GM11168 (cell line): Measurements from ENCODE around the gene PM20D1.

Experiments used
- in situ Hi-C: fragments of 300-500 bp; cut with MboI; formaldehyde crosslinking; loops from one replicate; pipeline ENCODE4 v1.12.0; 2022; ENCODE audit warnings: low sequenced_read_pairs; ENCODE audit not compliant: unreplicated experiment

Gene PM20D1

DNA sequence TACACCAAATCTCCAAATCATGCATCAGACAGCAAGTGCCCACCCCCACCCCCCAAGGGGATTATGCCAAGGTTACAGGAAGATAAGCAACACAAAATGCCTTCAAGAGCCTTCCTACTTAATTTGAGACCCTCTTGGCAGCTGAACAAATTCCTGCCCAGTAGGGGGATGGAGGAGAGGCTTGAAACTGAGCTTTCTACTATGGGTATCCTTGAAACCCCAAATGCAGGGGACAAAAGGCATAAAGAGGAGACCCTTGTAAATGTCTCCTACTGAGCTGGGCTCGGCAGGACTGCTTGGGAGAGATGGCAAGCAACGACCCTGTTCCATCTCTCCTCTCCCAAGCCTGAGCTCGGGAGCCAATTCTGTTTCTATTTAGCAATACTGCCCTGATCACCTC lies 40.5 kb downstream of the PM20D1 start:
- in situ Hi-C loops = no loop called here

- in situ Hi-C loops = no loop called here
Measured at GRCh38 chr1:205805082-205805711, 44.7 kb downstream of the PM20D1 start.

DNA sequence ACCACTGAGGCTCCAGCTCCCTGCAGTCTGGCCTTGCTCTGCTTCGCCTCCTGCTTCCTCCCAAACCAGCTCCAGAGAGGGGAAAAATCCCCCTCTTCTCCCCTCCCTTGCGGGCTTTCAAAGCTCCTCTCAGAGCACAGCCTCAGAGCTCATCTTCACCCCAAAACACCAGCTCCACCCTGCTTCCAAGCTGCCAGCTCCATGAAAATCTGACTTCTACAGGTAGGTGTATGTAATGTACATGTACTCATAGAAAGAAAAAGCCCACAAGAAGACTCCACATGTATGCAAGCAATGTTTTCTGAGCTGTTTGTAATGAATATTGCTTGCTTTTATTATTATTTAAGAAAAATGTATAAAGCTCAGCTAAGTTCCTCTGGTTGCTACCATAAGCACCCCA lies 45.3 kb downstream of the PM20D1 start:
- in situ Hi-C loops = no loop called here

DNA sequence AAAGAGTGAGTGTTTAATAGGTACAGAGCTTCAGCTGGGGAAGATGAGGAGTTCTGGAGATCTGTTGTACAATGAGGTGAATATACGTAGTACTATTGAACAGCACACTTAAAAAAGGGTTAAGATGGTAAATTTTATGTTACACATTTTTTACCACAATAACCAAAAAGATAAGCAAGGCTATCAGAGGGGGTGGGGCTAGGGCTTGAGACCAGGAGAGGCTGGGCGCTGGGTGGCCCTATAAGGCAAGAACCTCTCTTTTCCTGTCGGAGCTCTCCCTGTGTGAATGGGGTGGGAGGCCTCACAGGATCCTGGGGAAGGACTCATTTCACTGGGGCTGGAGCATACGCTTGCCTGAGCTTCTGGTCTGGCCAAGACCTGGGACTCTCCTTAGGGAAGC lies 45.9 kb downstream of the PM20D1 start:
- in situ Hi-C loops = no loop called here

- in situ Hi-C loops = no loop called here
Measured at GRCh38 chr1:205802060-205802459, 47.9 kb downstream of the PM20D1 start.

- in situ Hi-C loops = no loop called here
Measured at GRCh38 chr1:205800981-205801703, 48.8 kb downstream of the PM20D1 start.

DNA sequence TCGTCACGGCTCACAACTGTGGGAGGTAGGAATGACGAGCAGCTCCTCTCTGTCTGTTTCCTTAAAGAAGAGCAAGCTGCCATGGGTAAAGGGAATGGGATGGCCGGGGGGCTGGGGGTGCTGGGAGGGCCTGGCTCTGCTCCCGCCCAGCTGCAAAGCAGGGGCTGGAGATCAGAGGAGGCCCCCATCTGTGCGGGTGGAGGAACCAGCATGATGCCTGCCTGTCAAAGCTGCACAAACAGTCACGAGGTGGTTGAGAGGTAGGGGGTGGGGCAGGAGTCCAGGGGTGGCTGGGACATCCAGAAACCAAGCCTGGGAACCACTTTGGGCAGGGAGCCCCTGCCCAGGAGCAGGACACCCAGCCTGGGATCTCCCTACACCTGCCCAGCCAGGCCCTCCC lies 49.5 kb downstream of the PM20D1 start:
- in situ Hi-C loops = no loop called here

- in situ Hi-C loops = loop anchor here (10.0 to 25.0 kb wide), 2 partner anchors 186 to 314 kb away; partner anchors contain the start of gene AVPR1B
Measured at GRCh38 chr1:205798577-205798976, 51.4 kb downstream of the PM20D1 start.

GRCh38 chr1:205797168-205797567 lies 52.8 kb downstream of the PM20D1 start:
- in situ Hi-C loops = loop anchor here (10.0 to 25.0 kb wide), 2 partner anchors 188 to 315 kb away; partner anchors contain the start of gene AVPR1B

DNA sequence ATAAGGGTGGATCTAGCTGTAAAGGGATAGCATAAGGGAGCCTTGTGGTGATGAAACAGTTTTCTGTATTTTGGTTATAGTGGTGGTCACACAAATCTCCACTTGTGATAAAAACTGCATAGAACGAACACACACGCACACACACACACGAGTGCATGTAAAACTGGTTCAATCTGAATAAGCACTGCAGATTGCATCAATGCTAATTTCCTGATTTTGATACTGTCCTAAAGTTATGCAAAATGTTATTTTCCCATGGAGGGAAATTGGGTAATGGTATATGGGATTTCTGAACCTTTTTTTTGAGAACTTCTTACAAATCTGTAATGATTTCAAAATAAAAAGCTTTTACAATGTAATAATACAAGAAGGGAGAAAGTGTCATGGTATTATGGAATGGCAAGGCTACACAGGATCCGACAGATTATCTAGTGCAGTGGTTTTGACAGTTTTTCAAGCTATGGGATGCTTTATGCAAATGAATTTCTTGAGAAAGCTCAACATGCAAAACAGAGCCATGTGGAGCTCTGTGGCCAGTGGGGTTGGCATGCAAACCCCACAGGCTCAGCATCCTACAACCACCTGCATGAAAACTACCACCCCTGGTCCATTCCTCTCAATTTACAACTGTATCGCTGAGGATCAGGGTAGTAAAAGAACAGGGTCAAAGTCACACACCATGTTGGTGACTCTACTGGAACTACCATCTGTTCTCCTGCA lies 55.8 kb downstream of the PM20D1 start:
- in situ Hi-C loops = loop anchor here (10.0 to 25.0 kb wide), 2 partner anchors 191 to 318 kb away; partner anchors contain the start of gene AVPR1B

DNA sequence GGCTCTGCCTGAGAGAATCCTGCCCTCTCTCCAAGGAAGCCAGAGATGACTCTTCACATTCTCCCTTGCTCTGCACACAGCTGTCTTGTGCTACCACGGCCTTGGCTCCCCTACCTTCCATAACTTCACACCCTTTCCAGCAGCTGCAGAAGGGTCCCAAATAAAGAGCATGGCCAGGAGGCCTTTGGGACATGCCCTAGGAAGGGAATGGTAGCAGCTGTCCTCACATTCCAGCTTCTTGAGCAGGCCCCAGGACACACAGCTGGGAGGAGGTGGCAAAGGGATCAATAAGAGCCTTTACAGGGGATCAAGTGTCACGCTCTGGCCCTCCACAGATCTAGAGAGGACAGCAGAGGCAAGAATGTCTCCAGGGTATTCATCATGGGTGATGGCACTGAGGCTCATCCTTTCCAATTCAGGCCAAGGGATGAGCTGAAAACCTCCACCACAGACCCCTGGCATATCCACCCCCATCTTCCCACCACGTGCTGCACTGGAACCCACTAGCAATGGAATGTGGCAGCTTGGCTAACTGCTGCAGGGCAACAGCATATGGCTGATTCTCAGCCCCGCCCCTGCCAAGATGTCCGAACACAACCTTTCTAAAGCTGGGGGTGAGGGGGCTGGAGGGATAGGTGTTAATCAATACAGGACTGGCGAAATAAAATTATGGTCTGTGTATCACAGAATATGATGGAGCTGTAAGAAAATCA lies 56.8 kb downstream of the PM20D1 start:
- in situ Hi-C loops = loop anchor here (10.0 to 25.0 kb wide), 2 partner anchors 192 to 319 kb away; partner anchors contain the start of gene AVPR1B

GRCh38 chr1:205792481-205792881 lies 57.5 kb downstream of the PM20D1 start:
- in situ Hi-C loops = loop anchor here (10.0 to 25.0 kb wide), 2 partner anchors 192 to 320 kb away; partner anchors contain the start of gene AVPR1B

DNA sequence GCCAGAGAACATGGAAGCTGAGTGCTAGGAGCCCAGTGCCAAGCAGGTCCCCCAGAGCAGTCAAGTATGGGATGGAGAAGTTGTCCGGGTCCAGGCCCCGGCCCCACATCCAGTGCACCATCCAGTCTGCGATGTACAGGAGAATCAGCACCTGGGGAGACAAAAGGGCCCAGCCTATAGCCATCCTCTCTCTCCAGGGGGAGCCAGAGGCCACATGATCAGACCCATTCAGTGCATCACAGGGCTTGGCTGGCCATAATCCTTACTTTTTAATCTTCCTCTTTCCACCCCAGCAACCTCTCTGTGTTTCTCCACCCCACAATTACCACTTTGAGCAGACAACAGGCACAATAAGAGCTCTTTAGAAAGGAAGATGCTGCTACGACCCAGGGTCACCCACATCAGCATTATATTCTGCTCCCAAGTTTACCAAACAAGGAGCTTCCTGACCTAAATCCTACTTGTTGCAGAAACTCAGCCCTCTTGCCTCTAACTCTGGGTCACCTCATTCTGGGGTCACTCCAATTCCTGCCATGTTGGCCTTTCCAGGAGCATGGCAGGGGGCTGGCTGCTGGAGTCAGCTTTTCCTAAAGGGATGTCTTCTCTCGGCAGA lies 58.3 kb downstream of the PM20D1 start:
- in situ Hi-C loops = loop anchor here (10.0 to 25.0 kb wide), 2 partner anchors 193 to 321 kb away; partner anchors contain the start of gene AVPR1B

DNA sequence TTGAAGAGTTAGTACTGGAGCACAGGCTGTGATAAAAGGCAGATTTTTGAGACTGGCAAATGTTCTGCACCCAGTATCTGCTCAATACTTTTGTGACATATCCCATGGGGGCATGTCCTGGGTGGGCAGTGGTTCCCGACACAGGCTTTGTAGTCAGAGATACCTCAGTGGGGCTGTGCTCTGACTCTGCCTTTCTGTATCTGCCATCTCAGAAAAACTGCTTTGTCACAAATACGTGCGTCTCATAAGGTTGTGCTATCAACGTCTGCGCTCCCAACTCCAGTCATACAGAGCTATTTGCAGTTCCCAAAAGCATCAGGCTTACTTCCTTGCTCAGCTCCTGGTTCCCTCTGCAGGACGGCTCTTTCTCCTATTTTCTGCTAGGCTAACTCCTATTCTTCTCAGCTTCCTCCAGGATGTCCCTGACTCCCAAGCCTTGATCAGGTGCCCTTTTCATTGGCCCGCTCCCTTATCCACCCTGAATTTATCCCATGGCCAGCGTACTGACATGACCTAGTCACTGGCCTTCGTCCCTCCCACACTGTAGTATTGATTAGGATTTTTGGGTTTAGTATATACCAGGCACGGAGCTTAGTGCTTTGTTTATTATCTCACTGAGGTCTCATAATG lies 62.5 kb downstream of the PM20D1 start:
- in situ Hi-C loops = loop anchor here (25.0 kb wide), 1 partner anchor 325 kb away; the partner anchor contains the start of gene AVPR1B

DNA sequence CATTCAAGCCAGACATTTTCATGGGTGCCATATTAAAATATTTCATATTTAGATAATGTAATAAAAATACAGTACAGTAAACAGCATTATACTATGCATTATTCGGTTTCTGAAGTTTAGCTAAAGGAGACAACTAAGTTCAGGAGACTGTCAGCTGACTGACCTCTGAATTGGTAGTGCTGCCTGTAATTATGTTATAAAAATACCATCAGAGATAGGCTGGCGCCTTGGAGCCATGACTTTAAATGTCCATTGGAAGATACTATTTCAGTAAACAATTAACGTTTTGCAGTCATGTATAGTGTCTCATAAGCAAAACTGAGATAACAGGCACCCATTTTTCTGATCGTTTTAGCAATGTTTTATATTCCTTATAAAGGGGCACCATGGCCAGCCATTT lies 63.3 kb downstream of the PM20D1 start:
- in situ Hi-C loops = loop anchor here (25.0 kb wide), 1 partner anchor 326 kb away; the partner anchor contains the start of gene AVPR1B

GRCh38 chr1:205785446-205785845 lies 64.5 kb downstream of the PM20D1 start:
- in situ Hi-C loops = loop anchor here (25.0 kb wide), 1 partner anchor 327 kb away; the partner anchor contains the start of gene AVPR1B

- in situ Hi-C loops = loop anchor here (25.0 kb wide), 1 partner anchor 328 kb away; the partner anchor contains the start of gene AVPR1B
Measured at GRCh38 chr1:205783904-205784303, 66.0 kb downstream of the PM20D1 start.

- in situ Hi-C loops = loop anchor here (25.0 kb wide), 1 partner anchor 329 kb away; the partner anchor contains the start of gene AVPR1B
Measured at GRCh38 chr1:205783433-205783795, 66.5 kb downstream of the PM20D1 start.
